Esophagus squamous epithelium (tissue), 5 donors: ENCODE measurements around the gene IGF1R. TPM values are rescaled to one million over a fixed set of nuclear protein-coding genes. Genes with fewer than 3 reads are reported as not detected.

ENCODE experiments used
- DNase-seq: peaks from one replicate; lab custom pipeline; 2025; lab: John Stamatoyannopoulos, UW
- H3K27ac ChIP-seq, 4 donors: fragments of 200-600 bp; sonication (generic); one replicate each; pipeline ENCODE4 v1.5.1; 2016 to 2019; ENCODE audit warnings: mild to moderate bottlenecking in 1 of 4
- H3K27me3 ChIP-seq, 4 donors: fragments of 200-600 bp; sonication (generic); 1 replicate in 3 of 4; 2 replicates in 1 of 4; pipeline versions ENCODE4 v1.5.1 to v1.6.0; 2017 to 2021; ENCODE audit warnings: antibody characterized with exemption in 1 of 4
- H3K36me3 ChIP-seq, 3 donors: fragments of 200-600 bp; sonication (generic); one replicate each; pipeline ENCODE4 v1.5.1; 2016 to 2019
- H3K4me1 ChIP-seq, 3 donors: fragments of 200-600 bp; sonication (generic); one replicate each; pipeline ENCODE4 v1.5.1; 2017 to 2019
- H3K4me3 ChIP-seq, 4 donors: fragments of 200-600 bp; sonication (generic); 1 replicate in 3 of 4; 2 replicates in 1 of 4; pipeline ENCODE4 v1.5.1; 2016 to 2019; ENCODE audit warnings: mild to moderate bottlenecking in 2 of 4, moderate library complexity in 1 of 4
- H3K9me3 ChIP-seq, 3 donors: fragments of 200-600 bp; sonication (generic); one replicate each; pipeline ENCODE4 v1.5.1; 2016 to 2019
- POLR2A ChIP-seq, 4 donors: fragments of 450-650 bp; IDR thresholded peaks; one replicate each; pipeline ENCODE4 v1.6.1; 2017; ENCODE audit warnings: antibody characterized with exemption in 4 of 4, mild to moderate bottlenecking in 4 of 4, moderate library complexity in 3 of 4
- WGBS, 2 donors: methylation state at CpG; one replicate each; pipeline ENCODE4 v1.1.5; 2018; 5-methylcytosine and 5-hydroxymethylcytosine counted together
- intact Hi-C: fragments of 100-400 bp; cut with DNase I; formaldehyde crosslinking; loops from one replicate; pipeline ENCODE4 v1.15.0; 2022
- total RNA-seq, 4 donors: library from RNA; depleted of rRNA; stranded (reverse); fragments of >200 nt; gene quantifications; one replicate each; pipeline ENCODE4 v1.1.0, GENCODE V29; 2016
- TF ChIP-seq, protein P1 (sequence below), 6 experiments: fragments of 450-650 bp in 4 of 6; fragments of 200-600 bp in 2 of 6; sonication (generic) in 2 of 6; IDR thresholded peaks; one replicate each; pipeline ENCODE4 v1.5.1; 2016 to 2019; ENCODE audit warnings: antibody characterized with exemption in 6 of 6, mild to moderate bottlenecking in 4 of 6, moderate library complexity in 4 of 6
- donor health status: DM: yes; HTN: yes; CAD: no.

Gene IGF1R
- total RNA-seq, 4 donors from 2014 or later: 20.5 to 54.8 (median 40.4) TPM

- Histone ChIP-seq H3K9me3 (no peaks in the 10 kb centered on the region), H3K27me3 (no peaks in the 10 kb centered on the region), H3K4me1 (peaks cover 0 to 39% (median 4%) of the 10 kb centered on the region in 3 donors), H3K4me3 (no peak overlapping the region), H3K27ac (no peak overlapping the region), H3K36me3 (peaks cover 0 to 99% (median 18%) of the 10 kb centered on the region in 3 donors)
- WGBS, 2 donors: 92% methylated on average over 11 of the region's 11 CpGs
- intact Hi-C loops: no loop called here
- no peak for TF ChIP-seq POLR2A (IDR thresholded peaks at IDR 0.05)
- TF ChIP-seq, protein P1, sequence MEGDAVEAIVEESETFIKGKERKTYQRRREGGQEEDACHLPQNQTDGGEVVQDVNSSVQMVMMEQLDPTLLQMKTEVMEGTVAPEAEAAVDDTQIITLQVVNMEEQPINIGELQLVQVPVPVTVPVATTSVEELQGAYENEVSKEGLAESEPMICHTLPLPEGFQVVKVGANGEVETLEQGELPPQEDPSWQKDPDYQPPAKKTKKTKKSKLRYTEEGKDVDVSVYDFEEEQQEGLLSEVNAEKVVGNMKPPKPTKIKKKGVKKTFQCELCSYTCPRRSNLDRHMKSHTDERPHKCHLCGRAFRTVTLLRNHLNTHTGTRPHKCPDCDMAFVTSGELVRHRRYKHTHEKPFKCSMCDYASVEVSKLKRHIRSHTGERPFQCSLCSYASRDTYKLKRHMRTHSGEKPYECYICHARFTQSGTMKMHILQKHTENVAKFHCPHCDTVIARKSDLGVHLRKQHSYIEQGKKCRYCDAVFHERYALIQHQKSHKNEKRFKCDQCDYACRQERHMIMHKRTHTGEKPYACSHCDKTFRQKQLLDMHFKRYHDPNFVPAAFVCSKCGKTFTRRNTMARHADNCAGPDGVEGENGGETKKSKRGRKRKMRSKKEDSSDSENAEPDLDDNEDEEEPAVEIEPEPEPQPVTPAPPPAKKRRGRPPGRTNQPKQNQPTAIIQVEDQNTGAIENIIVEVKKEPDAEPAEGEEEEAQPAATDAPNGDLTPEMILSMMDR (IDR thresholded peaks at IDR 0.05): no peak
- no peak for DNase-seq
Observed at GRCh38 chr15:98948941-98949340, 300.6 kb downstream of the IGF1R start.

DNA sequence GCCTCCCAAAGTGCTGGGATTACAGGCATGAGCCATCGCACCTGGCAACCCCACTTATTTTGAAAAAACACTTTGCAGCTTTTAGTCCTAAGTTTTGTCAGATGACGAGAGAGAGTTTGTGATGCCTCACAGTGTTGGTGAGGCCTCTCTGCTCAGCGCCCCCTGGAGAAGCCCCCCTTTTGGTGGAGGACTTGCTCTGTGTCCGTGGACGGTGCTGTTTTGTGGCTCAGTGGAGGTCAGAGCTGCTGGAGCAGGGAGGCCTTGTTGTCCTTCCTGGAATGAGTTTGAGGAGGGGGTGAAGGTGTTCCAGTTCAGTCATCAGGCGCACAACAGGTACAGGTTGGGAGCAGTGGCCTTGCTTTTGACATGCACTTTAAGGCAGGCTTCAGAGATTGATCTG, 301.3 kb downstream of the IGF1R start:
- no peak overlapping the region for H3K4me3 ChIP-seq
- peaks cover 0 to 43% (median 4%) of the 10 kb centered on the region in 3 donors for H3K4me1 ChIP-seq
- intact Hi-C loops: no loop called here
- H3K27ac ChIP-seq: peak overlapping the region in 1 of 4 donors; percentile 94
- no peaks in the 10 kb centered on the region for H3K9me3 ChIP-seq
- H3K36me3 ChIP-seq: peaks cover 0 to 99% (median 18%) of the 10 kb centered on the region in 3 donors
- WGBS, 2 donors: 72 to 92% methylated on average over 1 to 2 of the region's 6 CpGs
- no peaks in the 10 kb centered on the region for H3K27me3 ChIP-seq
- no peak for DNase-seq
- TF ChIP-seq, protein P1 (IDR thresholded peaks at IDR 0.05): no peak
- no peak for TF ChIP-seq POLR2A (IDR thresholded peaks at IDR 0.05)

DNA sequence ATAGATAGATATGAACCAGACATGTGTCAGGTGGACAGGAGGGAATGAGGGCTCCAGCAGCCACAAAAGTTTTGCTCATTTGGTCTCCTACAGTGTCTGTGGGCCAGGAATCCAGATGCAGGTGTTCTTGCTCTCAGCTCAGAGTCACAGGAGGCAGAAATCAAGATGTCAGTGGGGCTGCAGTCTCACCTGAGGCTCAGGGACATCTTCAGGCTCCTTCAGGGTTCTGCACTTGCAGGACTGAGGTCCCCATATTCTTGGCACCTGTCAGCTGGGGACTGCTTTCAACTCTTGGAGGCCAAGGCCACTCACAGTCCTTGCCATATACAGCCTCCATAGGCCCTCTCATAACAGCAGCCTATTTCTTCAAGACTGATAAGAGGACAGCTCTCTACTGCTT, 301.9 kb downstream of the IGF1R start:
- no peak for DNase-seq
- Histone ChIP-seq H3K36me3 (peaks cover 0 to 97% (median 15%) of the 10 kb centered on the region in 3 donors), H3K4me3 (no peak overlapping the region), H3K4me1 (peaks cover 0 to 49% (median 4%) of the 10 kb centered on the region in 3 donors), H3K9me3 (no peaks in the 10 kb centered on the region), H3K27ac (peak overlapping the region in 2 of 4 donors; percentile 19 to 94), H3K27me3 (no peaks in the 10 kb centered on the region)
- intact Hi-C loops: no loop called here
- no peak for TF ChIP-seq POLR2A (IDR thresholded peaks at IDR 0.05)
- TF ChIP-seq, protein P1 (IDR thresholded peaks at IDR 0.05): no peak

GRCh38 chr15:98951004-98951403, 302.7 kb downstream of the IGF1R start:
- H3K4me1 ChIP-seq: peaks cover 0 to 54% (median 10%) of the 10 kb centered on the region in 3 donors
- no peaks in the 10 kb centered on the region for H3K27me3 ChIP-seq
- intact Hi-C loops: no loop called here
- WGBS, 2 donors: 90 to 91% methylated on average over 5 to 7 of the region's 7 CpGs
- peak overlapping the region in 3 of 4 donors; percentile 88 to 94 (median 88) for H3K27ac ChIP-seq
- TF ChIP-seq, protein P1 (IDR thresholded peaks at IDR 0.05): no peak
- no peak for TF ChIP-seq POLR2A (IDR thresholded peaks at IDR 0.05)
- H3K36me3 ChIP-seq: peaks cover 0 to 97% (median 15%) of the 10 kb centered on the region in 3 donors
- no peaks in the 10 kb centered on the region for H3K9me3 ChIP-seq
- DNase-seq: no peak
- no peak overlapping the region for H3K4me3 ChIP-seq

DNA sequence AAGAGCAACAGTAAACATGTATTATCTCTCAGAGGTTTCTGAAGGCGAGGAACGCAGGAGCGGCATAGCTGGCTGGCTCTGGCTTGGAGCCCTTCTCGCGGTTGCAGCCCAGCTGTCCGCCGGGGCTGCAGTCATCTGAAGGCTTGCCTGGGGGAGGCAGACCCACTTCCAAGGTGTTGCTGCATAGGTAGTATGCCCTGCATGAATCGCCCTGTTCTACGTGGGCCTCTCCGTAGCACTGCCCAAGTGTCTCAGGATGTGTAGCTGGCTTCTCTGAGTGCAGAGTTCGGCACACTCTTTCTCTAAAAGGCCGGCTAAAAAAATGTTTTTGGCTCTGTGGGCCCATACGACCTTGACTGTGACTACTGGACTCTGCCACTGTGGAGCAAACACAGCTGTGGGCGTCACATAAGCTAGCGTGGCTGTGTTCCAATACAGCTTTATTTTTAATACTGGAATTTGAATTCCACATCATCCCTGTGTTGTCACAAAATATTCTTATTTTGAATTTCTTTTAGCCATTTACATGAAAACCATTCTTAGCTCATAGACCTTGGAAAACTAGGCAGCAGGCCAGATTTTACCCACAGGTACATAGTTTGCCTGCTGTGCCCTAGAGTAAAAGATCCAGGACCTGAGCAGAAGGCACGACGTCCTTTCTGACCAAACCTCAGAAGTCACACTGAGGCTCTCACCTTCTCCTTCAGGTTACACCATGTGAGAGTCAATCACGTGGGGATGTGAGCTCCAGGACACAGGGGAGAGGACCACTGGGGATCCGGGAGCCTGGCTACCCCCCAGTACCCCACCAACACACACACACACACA, 303.4 kb downstream of the IGF1R start:
- DNase-seq: no peak
- Histone ChIP-seq H3K9me3 (no peaks in the 10 kb centered on the region), H3K36me3 (peaks cover 0 to 98% (median 15%) of the 10 kb centered on the region in 3 donors), H3K4me1 (peaks cover 0 to 50% (median 13%) of the 10 kb centered on the region in 3 donors), H3K27me3 (no peaks in the 10 kb centered on the region), H3K4me3 (no peak overlapping the region), H3K27ac (peak overlapping the region; percentile 65 to 94 (median 88))
- intact Hi-C loops: no loop called here
- WGBS, 2 donors: 82 to 86% methylated on average over 19 of the region's 19 CpGs
- no peak for TF ChIP-seq POLR2A (IDR thresholded peaks at IDR 0.05)
- TF ChIP-seq, protein P1 (IDR thresholded peaks at IDR 0.05): no peak
